VCaP (cell line): Measurements from ENCODE around the gene MED17.

Experiments used
- H3K27ac ChIP-seq: fragments of 450-650 bp; 2 replicates; pipeline ENCODE4 v1.5.1; 2017
- TF ChIP-seq, protein P1 (sequence below): fragments of 450-650 bp; conservative IDR thresholded peaks from 2 replicates; pipeline ENCODE4 v1.5.1; 2017; ENCODE audit warnings: mild to moderate bottlenecking, moderate library complexity

Gene MED17

DNA sequence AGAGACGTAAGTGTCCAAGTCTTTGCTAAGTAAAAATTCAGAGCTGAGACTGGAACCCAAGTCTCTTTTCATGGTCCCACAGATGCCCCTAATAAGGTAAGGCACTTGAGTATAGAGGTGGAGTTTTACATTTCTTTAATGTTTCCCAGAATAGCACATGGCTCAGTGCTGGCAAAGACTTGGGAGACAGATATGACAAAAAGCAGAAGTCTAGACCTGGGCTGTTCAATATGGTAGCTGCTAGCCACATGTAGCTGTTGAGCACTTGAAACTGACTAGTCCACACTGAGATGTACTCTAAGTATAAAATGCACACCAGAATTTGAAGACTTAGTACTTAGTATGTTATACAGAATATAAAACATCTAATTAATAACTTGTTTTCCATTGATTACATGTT is 48.7 kb downstream of the MED17 start:
- TF ChIP-seq, protein P1, sequence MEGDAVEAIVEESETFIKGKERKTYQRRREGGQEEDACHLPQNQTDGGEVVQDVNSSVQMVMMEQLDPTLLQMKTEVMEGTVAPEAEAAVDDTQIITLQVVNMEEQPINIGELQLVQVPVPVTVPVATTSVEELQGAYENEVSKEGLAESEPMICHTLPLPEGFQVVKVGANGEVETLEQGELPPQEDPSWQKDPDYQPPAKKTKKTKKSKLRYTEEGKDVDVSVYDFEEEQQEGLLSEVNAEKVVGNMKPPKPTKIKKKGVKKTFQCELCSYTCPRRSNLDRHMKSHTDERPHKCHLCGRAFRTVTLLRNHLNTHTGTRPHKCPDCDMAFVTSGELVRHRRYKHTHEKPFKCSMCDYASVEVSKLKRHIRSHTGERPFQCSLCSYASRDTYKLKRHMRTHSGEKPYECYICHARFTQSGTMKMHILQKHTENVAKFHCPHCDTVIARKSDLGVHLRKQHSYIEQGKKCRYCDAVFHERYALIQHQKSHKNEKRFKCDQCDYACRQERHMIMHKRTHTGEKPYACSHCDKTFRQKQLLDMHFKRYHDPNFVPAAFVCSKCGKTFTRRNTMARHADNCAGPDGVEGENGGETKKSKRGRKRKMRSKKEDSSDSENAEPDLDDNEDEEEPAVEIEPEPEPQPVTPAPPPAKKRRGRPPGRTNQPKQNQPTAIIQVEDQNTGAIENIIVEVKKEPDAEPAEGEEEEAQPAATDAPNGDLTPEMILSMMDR, result no peak
- H3K27ac ChIP-seq, result no peak overlapping the region

GRCh38 chr11:93838967-93839366 is 54.9 kb downstream of the MED17 start:
- H3K27ac ChIP-seq, result no peak overlapping the region
- TF ChIP-seq, protein P1, result no peak

DNA sequence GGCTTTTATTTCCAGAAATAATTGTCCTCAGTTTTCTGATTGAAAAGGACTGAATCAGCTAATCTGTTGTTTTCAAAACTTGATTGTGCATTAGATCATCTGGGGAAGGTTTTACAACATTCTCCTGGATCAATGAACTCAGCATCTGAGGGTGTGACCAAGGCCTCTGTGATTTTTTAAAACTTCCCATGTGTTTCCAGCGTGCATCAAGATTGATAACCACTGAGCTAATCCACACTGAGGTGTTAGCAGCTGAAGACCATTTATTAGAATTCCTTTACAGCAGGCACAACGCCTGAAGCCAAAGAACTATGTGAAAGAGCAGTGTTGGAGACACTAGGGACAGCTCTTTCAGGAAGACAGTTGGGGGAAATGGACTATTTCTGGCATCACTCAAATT is 56.1 kb downstream of the MED17 start:
- no peak overlapping the region for H3K27ac ChIP-seq
- TF ChIP-seq, protein P1, result no peak

GRCh38 chr11:93840981-93841380 is 56.9 kb downstream of the MED17 start:
- TF ChIP-seq, protein P1, result no peak
- H3K27ac ChIP-seq, result no peak overlapping the region

DNA sequence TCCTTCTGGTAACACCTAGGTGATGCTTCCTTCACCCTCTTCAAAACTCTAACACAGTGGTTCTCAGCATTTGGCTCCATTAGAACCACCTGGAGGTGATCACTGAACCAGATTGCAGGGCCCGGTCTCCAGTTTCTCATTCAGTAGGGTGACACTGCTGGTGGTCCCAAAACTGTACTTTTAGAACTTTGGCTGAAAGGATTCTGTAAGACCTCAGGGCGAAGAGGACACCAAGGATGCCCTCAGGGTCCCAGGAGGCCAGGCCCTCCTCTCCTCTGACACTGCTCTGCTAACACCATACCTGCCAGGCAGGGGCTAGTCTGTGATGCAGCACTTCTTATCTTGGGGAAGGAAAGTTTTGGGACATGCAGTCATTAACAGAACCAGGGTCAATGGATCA is 57.4 kb downstream of the MED17 start:
- no peak overlapping the region for H3K27ac ChIP-seq
- TF ChIP-seq, protein P1, result no peak

DNA sequence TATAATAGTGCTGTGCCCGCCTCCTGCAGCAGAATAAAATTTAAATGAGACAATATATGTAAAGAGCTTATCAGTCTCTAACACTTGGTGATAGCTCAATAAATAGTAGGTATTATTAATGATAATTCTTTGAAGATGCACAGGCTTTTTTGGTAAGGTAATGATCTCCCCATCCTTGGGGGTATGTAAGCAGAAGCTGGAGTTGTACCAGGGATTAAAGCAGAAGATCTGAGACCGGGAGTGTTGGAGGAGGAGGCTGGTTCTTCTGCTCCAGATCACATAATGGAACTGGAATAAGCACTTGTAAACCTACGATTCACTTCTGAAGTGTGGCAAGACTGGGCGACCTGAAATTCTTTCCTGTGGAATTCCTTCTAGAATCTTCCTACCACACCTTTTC is 58.0 kb downstream of the MED17 start:
- H3K27ac ChIP-seq, result no peak overlapping the region

DNA sequence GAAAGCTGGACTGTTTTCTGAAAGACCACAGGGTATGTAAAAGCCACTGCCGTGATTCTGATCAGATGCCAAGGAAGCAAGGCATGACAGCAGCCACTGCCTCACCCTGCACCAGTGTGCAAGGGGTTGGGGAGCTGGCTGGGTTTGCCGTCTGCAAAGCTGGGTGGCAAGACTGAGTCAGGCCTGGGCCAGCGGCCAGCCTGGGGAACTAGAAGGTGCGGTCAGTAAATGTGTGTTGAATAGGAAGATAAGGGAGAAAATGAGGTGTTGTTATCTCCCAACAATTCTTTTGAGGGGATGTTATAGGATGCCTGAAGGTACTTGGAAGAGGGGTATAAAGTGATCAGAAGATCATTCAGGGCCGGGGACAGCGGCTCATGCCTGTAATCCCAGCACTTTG is 58.4 kb downstream of the MED17 start:
- TF ChIP-seq, protein P1, result no peak
- no peak overlapping the region for H3K27ac ChIP-seq

More for the DNA sequence above, 58.0 kb downstream of the MED17 start:
- TF ChIP-seq, protein P1, result no peak

DNA sequence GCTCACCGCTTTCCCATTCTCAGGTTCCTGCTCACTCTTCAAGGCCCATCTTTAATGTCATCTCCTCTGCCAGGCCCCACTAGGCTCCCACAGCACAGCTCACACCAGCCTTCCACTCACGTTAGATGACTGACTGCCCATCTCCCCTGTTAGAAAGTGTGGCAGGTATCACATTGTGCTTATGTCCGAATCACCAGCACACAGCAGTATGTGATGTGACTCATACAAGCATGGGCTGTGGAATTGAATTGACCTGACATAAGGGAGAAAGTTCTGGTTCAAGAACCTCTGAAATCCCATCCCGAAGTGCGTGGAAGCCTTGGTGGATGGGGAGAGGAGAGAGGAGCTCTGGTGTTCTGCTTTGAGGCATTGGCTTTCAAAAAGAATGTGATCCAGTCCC is 59.8 kb downstream of the MED17 start:
- H3K27ac ChIP-seq, result no peak overlapping the region
- TF ChIP-seq, protein P1, result no peak
